22Rv1 (cell line): Measurements from ENCODE around the gene HLA-DQB1.
"Not testable (repeated sequence)": the region's sequence is repeated elsewhere in the genome, so short reads cannot be mapped to it uniquely, and the experiment has no call there.

Source experiments
- ZFX ChIP-seq: fragments of 450-650 bp; IDR thresholded peaks from 2 replicates; pipeline ENCODE4 v1.6.1; 2017; ENCODE audit warnings: antibody characterized with exemption, borderline replicate concordance
- TF ChIP-seq, protein P1 (sequence below): fragments of 450-650 bp; IDR thresholded peaks from 2 replicates; pipeline ENCODE4 v1.5.1; 2017; ENCODE audit warnings: mild to moderate bottlenecking

DNA sequence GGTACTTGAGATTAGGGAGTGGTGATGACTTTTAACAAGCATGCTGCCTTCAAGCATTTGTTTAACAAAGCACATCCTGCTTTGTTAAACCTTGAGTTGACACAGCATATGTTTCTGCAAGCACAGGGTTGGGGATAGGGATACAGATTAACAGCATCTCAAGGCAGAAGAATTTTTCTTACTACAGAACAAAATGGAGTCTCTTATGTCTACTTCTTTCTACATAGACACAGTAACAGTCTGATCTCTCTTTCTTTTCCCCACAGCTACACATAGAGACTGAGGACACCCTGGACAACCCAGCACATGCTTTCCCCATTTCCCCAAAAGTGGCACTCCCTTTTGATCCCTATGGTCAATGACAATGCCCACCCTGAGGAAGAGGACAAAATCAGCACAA, 8.6 kb downstream of the HLA-DQB1 start:
- TF ChIP-seq, protein P1, sequence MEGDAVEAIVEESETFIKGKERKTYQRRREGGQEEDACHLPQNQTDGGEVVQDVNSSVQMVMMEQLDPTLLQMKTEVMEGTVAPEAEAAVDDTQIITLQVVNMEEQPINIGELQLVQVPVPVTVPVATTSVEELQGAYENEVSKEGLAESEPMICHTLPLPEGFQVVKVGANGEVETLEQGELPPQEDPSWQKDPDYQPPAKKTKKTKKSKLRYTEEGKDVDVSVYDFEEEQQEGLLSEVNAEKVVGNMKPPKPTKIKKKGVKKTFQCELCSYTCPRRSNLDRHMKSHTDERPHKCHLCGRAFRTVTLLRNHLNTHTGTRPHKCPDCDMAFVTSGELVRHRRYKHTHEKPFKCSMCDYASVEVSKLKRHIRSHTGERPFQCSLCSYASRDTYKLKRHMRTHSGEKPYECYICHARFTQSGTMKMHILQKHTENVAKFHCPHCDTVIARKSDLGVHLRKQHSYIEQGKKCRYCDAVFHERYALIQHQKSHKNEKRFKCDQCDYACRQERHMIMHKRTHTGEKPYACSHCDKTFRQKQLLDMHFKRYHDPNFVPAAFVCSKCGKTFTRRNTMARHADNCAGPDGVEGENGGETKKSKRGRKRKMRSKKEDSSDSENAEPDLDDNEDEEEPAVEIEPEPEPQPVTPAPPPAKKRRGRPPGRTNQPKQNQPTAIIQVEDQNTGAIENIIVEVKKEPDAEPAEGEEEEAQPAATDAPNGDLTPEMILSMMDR: not testable (repeated sequence)
- not testable (repeated sequence) for TF ChIP-seq ZFX
